NK-92 (cell line): ENCODE measurements around the gene PRKCD.

Experiments used
- DNase-seq: peaks from one replicate; lab custom pipeline; 2025; ENCODE audit not compliant: unreplicated experiment; lab: John Stamatoyannopoulos, UW

Gene PRKCD

DNA sequence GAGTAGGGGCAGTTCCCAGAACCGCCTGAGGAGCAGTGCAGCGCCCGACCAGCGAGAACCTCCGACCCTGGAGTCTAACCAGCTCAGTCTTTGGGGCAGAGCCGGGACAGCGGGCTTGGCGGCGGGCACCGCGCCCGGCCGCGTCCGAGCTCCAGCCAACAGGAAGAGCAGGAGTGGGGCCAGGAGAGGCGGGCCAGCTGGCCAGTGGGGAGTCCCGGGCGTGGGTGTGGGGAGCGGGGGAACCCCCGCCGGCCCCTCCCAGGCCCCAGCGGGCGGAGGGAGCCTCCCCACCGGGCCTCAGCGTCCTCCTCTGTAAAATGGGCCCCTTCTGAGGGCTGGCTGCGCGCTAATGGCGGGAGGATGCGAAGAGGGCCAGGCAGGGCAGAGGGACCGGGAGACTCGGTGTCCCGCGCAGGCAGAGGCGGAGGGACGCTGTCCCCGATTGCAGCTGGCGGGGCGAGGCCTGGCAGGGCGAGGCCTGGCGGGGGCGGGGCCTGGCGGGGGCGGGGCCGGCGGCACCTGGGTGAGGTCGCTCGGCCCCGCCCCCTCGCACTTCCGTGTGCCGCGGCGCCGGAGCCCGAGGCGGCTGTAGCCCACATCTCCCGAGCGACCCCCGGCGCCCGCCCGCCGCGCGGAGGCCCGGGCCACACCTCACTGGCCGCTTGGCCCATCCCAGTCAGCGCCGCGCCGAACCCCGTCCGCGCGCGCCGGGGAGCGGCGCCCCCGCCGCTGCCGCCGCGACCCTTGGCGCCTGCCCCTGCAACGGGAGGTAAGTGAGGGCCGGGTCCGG, at the start of gene PRKCD:
PRKCD (plus strand) TSS at position 550 of the 790 bp plus-strand sequence. CDS start 17,214 bp downstream, outside the sequence.
- DNase-seq, result no peak

- no peak for DNase-seq
Observed at GRCh38 chr3:53111822-53112221, 49.2 kb upstream of the PRKCD start.

GRCh38 chr3:53113293-53114010, 47.6 kb upstream of the PRKCD start:
- no peak for DNase-seq

GRCh38 chr3:53114011-53114400, 47.0 kb upstream of the PRKCD start:
- DNase-seq, result peak; percentile 6

GRCh38 chr3:53114412-53115074, 46.5 kb upstream of the PRKCD start:
- no peak for DNase-seq

GRCh38 chr3:53116956-53117355, 44.1 kb upstream of the PRKCD start:
- no peak for DNase-seq

DNA sequence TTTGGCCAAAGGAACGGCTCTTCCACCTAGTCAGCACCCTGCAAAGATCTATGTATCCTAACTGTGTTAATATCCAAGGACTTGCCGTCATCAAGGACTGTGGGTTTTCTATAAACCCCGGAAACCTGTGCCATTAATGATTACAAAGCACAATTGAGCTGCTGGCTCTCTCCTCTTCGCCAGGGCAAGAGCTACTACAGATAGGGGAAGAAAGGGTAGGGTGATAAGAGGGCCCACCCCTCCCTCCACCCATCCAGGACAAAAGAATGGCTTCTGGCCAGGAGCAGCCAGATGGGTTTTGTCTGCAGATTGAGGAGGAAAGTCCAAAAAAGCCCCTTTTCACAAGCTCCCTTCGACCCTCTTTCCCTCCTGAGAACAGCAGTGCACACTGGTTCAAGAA, 40.7 kb upstream of the PRKCD start:
- no peak for DNase-seq

DNA sequence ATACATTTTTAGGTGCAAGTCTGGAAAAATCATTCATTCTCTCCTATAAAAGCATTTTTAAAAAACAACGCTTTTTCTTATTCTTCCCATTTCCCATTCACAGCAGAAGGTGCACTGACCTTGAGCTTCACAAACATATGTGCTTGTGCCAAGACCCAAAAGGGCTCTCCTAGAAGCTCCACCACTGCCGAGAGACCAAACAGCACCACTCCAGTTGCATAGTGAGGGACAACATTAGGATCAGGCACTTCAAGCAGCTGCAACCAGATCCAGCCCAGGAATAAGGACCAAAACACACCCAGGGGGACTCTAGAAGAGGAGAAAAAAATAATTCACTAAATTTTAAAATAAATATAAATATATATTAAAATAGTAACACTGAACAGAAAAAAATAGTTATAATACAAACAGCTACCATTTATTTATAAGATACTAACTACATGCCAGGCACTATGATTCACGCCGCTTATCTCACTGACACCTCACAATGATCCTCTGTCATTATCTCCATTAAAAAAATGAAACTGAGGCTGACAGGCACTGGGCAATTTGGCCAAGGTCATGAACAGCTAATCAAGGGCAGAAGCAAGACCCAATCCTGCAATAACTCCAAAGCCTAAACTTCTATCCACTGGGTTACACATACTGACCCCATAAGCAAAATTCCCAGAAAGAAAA, 38.6 kb upstream of the PRKCD start:
- DNase-seq, result no peak

GRCh38 chr3:53122933-53123305, 38.1 kb upstream of the PRKCD start:
- no peak for DNase-seq

DNA sequence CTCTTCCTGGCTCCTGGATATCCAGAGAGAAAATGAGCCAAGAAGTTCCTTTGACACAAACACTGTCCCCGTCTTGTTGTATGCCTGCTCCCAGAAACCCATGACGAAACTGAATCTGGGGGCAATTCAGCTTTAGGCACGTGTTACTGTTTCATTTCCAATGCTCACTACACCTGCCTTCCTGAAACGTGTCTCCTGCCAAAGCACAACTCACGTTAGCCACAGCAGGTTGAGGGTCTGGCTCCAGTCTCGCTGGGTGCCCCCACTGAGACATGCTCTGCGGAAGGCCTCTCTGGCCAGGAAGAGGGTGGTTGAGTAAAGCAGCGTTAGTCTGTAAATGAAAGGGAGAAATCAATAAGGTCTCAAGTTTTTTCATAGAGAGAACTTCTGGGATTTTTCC, 37.5 kb upstream of the PRKCD start:
- DNase-seq, result no peak

DNA sequence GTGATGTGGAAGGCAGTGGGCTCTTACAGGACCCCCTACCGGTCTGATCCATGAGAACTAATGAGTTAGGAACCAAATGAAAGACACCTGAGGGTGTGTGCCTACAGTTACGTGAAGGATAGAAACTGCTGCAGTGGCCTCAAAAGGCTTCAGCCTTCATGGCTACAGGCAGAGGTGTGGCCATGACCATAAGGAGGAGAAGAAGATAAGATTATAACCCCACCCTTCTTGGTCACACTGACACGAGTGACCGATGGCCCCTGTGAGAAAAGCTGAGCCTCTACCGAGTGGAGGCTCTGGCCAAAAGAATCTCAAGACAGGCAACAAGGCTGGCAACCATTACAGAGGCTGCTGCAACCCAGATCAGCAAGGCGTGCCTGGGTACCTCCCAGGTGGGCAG, 37.1 kb upstream of the PRKCD start:
- no peak for DNase-seq

- no peak for DNase-seq
Observed at GRCh38 chr3:53126601-53127000, 34.4 kb upstream of the PRKCD start.

DNA sequence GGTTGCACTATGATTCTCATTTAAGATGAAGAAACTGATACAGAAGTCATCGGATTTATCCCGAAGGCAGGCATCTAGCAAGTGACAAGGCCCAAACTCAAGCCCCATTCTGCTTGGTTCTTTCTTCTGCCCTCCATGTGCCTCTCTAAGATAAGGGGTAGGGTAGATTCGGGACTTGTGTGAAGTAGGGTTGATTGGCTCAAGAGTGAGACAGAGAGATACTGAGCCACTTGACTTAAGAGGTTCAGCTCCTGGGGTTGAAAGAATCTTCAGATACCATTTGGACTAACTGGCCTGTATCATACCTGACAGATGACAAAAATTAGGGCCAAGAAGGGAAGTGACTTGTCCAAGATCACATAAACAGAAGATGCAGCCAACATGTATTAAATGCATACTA, 31.7 kb upstream of the PRKCD start:
- no peak for DNase-seq

- DNase-seq, result peak; percentile 78
Observed at GRCh38 chr3:53130179-53131061, 30.6 kb upstream of the PRKCD start, which contains the start of gene RFT1. TSS of gene RFT1 (minus strand) at chr3:53130435. CDS start at chr3:53130400, 35 bp downstream.

DNA sequence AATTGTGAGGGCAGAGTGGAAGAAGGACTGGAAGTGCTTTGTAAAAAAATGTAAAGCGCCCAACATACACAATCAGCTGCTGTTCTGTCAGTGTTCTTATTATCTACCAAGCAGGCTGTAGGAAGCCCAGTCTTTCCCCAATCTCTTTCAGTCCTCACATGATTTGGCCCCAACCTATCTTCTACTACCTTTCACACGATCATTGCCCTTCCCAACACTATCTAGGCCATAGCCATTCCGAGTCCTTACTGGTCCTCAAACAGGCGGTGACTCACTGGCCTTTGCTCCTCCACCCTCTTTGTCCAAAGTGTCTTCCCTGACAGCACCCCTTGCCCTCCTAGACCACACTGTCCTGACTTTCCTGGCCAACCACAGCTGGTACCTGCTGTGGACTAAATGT, 29.9 kb upstream of the PRKCD start:
- DNase-seq, result no peak

- DNase-seq, result no peak
Observed at GRCh38 chr3:53132347-53132746, 28.7 kb upstream of the PRKCD start.

- no peak for DNase-seq
Observed at GRCh38 chr3:53134631-53135232, 26.3 kb upstream of the PRKCD start.

- no peak for DNase-seq
Observed at GRCh38 chr3:53137221-53137620, 23.8 kb upstream of the PRKCD start.

- DNase-seq, result no peak
Observed at GRCh38 chr3:53137835-53138446, 23.1 kb upstream of the PRKCD start.
